ENCODE results near the gene MEP1B. TPM values are rescaled to one million over a fixed set of nuclear protein-coding genes. Genes with fewer than 3 reads are reported as not detected.
"Not testable (repeated sequence)": the region's sequence is repeated elsewhere in the genome, so short reads cannot be mapped to it uniquely, and the experiment has no call there.

Gene MEP1B
- total RNA-seq, 1 donor from 2014 or later: not detected

- no peaks in the 10 kb centered on the region for H3K27me3 ChIP-seq (ENCODE audit: control insufficient read depth, insufficient read depth, low read length)
- peak overlapping the region; percentile 5 for H3K4me3 ChIP-seq (ENCODE audit: low read depth, low read length)
- TF ChIP-seq CTCF (IDR thresholded peaks at IDR 0.05; ENCODE audit: insufficient read depth, low read length, poor library complexity, severe bottlenecking): peak; percentile 75
- DNase-seq (ENCODE audit: low read depth): peak; percentile 52
- H3K36me3 ChIP-seq (ENCODE audit: control insufficient read depth, insufficient read depth, low read length): no peaks in the 10 kb centered on the region
Observed at GRCh38 chr18:32158108-32158624, 31.7 kb upstream of the MEP1B start.

DNA sequence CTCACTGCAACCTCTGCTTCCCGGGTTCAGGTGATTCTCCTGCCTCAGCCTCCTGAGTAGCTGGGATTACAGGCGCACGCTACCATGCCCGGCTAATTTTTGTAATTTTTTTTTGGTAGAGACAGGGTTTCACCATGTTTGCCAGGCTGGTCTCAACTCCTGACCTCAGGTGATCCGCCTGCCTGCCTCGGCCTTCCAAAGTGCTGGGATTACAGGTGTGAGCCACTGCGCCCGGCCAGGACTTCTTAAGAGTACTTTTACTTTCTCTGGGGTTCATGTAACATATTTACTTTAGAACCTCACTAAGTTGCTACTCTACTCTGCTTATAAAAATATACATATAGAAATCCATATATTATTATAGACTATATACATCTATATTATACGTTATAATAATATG, 31.2 kb upstream of the MEP1B start:
- DNase-seq (ENCODE audit: low read depth); H3K27me3 ChIP-seq (ENCODE audit: control insufficient read depth, insufficient read depth, low read length); H3K36me3 ChIP-seq (ENCODE audit: control insufficient read depth, insufficient read depth, low read length); H3K4me3 ChIP-seq (ENCODE audit: low read depth, low read length): not testable (repeated sequence)

DNA sequence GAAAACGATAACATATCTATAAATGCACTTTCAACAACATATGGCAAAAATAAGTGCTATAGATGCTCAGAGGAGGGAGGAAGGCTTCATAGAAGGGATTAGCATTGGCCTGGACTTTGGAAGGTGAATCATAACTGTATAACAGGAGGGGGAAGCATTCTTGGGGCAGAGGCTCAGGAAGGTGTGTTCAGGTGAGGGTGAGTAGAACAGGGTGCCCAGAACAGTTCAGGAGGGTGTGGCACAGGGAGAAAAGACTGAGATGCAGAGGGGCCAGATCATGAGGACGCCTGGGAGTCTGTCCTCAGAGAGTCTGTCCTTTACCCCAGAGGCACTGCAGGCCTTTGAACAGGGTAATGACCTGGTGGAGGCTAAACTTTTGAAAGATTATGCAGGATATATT, 29.3 kb upstream of the MEP1B start:
- TF ChIP-seq CTCF (IDR thresholded peaks at IDR 0.05; ENCODE audit: insufficient read depth, low read length, poor library complexity, severe bottlenecking): no peak
- Histone ChIP-seq H3K4me3 (ENCODE audit: low read depth, low read length) (no peak overlapping the region), H3K36me3 (ENCODE audit: control insufficient read depth, insufficient read depth, low read length) (no peaks in the 10 kb centered on the region), H3K27me3 (ENCODE audit: control insufficient read depth, insufficient read depth, low read length) (no peaks in the 10 kb centered on the region)
- no peak for DNase-seq (ENCODE audit: low read depth)

DNA sequence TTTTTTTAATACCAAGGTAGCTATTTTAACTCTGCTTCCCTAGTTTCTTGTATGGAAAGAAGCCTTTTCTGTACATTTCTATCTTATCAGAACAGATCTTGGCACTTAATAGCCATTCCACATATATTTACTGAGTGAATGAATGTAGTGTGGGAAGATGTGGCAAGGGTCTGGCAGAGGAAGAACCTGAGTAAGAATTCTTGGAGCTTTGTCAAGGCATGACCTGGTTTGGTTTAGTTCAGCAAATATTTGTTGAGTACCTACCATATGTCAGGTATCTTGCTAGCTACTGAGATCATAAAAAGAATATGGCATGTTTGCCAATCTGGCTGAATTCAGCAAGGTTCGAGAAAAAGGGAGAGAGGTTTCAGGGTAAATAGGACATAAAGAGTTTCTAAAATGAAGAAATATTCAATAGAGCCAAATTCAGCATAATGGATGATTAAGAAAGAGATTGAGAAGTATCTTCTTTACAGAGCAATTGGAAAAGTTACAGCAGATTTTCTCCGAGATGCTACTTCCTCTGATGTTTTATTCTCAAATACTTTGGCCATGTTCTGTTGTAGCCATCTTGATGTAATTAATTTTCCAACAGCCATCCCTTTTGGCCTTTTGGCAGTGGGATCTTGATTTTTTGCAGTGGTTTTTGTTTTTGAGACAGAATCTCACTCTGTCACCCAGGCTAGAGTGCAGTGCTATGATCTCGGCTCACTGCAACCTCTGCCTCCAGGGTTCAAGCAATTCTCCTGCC, 21.7 kb upstream of the MEP1B start:
- DNase-seq (ENCODE audit: low read depth): no peak
- no peak for TF ChIP-seq CTCF (IDR thresholded peaks at IDR 0.05; ENCODE audit: insufficient read depth, low read length, poor library complexity, severe bottlenecking)
- H3K4me3 ChIP-seq (ENCODE audit: low read depth, low read length): no peak overlapping the region
- H3K27me3 ChIP-seq (ENCODE audit: control insufficient read depth, insufficient read depth, low read length): no peaks in the 10 kb centered on the region
- no peaks in the 10 kb centered on the region for H3K36me3 ChIP-seq (ENCODE audit: control insufficient read depth, insufficient read depth, low read length)

- Histone ChIP-seq H3K36me3 (ENCODE audit: control insufficient read depth, insufficient read depth, low read length) (no peaks in the 10 kb centered on the region), H3K4me3 (ENCODE audit: low read depth, low read length) (no peak overlapping the region), H3K27me3 (ENCODE audit: control insufficient read depth, insufficient read depth, low read length) (no peaks in the 10 kb centered on the region)
- no peak for DNase-seq (ENCODE audit: low read depth)
- TF ChIP-seq CTCF (IDR thresholded peaks at IDR 0.05; ENCODE audit: insufficient read depth, low read length, poor library complexity, severe bottlenecking): no peak
Observed at GRCh38 chr18:32173654-32174053, 16.2 kb upstream of the MEP1B start.

GRCh38 chr18:32174719-32175118, 15.1 kb upstream of the MEP1B start:
- TF ChIP-seq CTCF (IDR thresholded peaks at IDR 0.05; ENCODE audit: insufficient read depth, low read length, poor library complexity, severe bottlenecking): no peak
- no peaks in the 10 kb centered on the region for H3K36me3 ChIP-seq (ENCODE audit: control insufficient read depth, insufficient read depth, low read length)
- DNase-seq (ENCODE audit: low read depth): no peak
- no peaks in the 10 kb centered on the region for H3K27me3 ChIP-seq (ENCODE audit: control insufficient read depth, insufficient read depth, low read length)
- H3K4me3 ChIP-seq (ENCODE audit: low read depth, low read length): no peak overlapping the region
